Gastroesophageal sphincter (tissue), 3 donors: Measurements from ENCODE around the gene C19orf12.

Source experiments
- POLR2AphosphoS5 ChIP-seq: sonication (generic); formaldehyde crosslinking; IDR thresholded peaks from one replicate; pipeline ENCODE4 v1.6.1; 2017; ENCODE audit warnings: antibody characterized with exemption
- TF ChIP-seq, protein P1 (sequence below), 4 experiments: fragments of 200-600 bp in 2 of 4; fragments of 450-650 bp in 2 of 4; sonication (generic) in 1 of 4; IDR thresholded peaks; one replicate each; pipeline ENCODE4 v1.5.1; 2017 to 2019; ENCODE audit warnings: antibody characterized with exemption in 4 of 4, mild to moderate bottlenecking in 2 of 4, moderate library complexity in 2 of 4

DNA sequence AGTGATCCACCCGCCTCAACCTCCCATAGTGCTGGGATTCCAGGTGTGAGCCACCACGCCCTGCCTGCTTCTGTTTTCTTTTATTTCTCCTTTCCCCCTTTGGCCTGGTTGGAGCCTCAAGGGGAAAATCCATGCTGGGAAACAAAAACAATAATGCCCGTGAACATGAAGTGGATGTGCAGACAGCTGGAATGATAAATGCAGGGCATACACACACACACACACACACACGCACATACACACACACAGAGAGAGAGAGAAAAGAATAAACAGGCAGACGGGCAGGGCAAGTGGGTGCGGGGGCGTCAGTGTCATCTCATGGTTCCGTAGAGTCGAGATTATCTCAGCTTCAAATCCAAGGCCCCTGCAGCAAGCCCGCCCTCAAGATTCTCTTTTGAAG is 54.2 kb downstream of the C19orf12 start:
- TF ChIP-seq, protein P1, sequence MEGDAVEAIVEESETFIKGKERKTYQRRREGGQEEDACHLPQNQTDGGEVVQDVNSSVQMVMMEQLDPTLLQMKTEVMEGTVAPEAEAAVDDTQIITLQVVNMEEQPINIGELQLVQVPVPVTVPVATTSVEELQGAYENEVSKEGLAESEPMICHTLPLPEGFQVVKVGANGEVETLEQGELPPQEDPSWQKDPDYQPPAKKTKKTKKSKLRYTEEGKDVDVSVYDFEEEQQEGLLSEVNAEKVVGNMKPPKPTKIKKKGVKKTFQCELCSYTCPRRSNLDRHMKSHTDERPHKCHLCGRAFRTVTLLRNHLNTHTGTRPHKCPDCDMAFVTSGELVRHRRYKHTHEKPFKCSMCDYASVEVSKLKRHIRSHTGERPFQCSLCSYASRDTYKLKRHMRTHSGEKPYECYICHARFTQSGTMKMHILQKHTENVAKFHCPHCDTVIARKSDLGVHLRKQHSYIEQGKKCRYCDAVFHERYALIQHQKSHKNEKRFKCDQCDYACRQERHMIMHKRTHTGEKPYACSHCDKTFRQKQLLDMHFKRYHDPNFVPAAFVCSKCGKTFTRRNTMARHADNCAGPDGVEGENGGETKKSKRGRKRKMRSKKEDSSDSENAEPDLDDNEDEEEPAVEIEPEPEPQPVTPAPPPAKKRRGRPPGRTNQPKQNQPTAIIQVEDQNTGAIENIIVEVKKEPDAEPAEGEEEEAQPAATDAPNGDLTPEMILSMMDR (IDR thresholded peaks at IDR 0.05) = no peak
- no peak for TF ChIP-seq POLR2AphosphoS5
